Mucosa of descending colon (tissue), 3 donors: ENCODE data around the gene PSMB10. TPM values are rescaled to one million over a fixed set of nuclear protein-coding genes. Genes with fewer than 3 reads are reported as not detected.
"Not testable (repeated sequence)": the region's sequence is repeated elsewhere in the genome, so short reads cannot be mapped to it uniquely, and the experiment has no call there.

Source experiments
- ATAC-seq: fragments of 200-7000 bp; cut with Tn5 transposase; one replicate; pipeline ENCODE4 v1.9.1; 2020; ENCODE audit warnings: mild to moderate bottlenecking, moderate library complexity
- DNase-seq, 3 donors: peaks; one replicate each; pipeline ENCODE4 v3.0.0-alpha.2; 2020
- H3K36me3 ChIP-seq: fragments of 200-600 bp; one replicate; pipeline ENCODE4 v1.8.0; 2021; ENCODE audit warnings: low read depth, mild to moderate bottlenecking
- H3K4me1 ChIP-seq: fragments of 200-600 bp; one replicate; pipeline ENCODE4 v1.8.0; 2021; ENCODE audit warnings: low read depth, mild to moderate bottlenecking
- H3K4me3 ChIP-seq: fragments of 200-600 bp; one replicate; pipeline ENCODE4 v1.8.0; 2021; ENCODE audit warnings: mild to moderate bottlenecking
- H3K9me3 ChIP-seq: fragments of 200-600 bp; one replicate; pipeline ENCODE4 v1.8.0; 2021; ENCODE audit warnings: mild to moderate bottlenecking
- intact Hi-C, 2 donors: fragments of 100-400 bp; cut with DNase I in 1 of 2; cut with micrococcal nuclease in 1 of 2; formaldehyde crosslinking; loops; one replicate each; pipeline versions ENCODE4 v1.11.0 to v1.11.1; 2022; cut with DNase I, micrococcal nuclease
- total RNA-seq, 3 donors: library from RNA; stranded (reverse); fragmentation: NEBNext Ultra II Directional in 2 of 3; extraction: Animal tissue kit (Norgen Biotek cat#: 25700) in 2 of 3; gene quantifications; one replicate each; pipeline versions ENCODE4 v1.2.1 to v1.2.4, GENCODE V29; 2021 to 2023
- TF ChIP-seq, protein P1 (sequence below): fragments of 200-600 bp; IDR thresholded peaks from one replicate; pipeline ENCODE4 v1.8.0; 2022; ENCODE audit warnings: antibody characterized with exemption, mild to moderate bottlenecking
- donor health status: DM: no; HTN: no; CAD: no; lungs with moderate emphysema.
- donor health status: DM: no; HTN: no; CAD: no.
- donor health status: DM: no; HTN: yes; CAD: no.

The PSMB10 gene
- total RNA-seq, 3 donors from 2014 or later = 96.9 to 175 (median 139) TPM

DNA sequence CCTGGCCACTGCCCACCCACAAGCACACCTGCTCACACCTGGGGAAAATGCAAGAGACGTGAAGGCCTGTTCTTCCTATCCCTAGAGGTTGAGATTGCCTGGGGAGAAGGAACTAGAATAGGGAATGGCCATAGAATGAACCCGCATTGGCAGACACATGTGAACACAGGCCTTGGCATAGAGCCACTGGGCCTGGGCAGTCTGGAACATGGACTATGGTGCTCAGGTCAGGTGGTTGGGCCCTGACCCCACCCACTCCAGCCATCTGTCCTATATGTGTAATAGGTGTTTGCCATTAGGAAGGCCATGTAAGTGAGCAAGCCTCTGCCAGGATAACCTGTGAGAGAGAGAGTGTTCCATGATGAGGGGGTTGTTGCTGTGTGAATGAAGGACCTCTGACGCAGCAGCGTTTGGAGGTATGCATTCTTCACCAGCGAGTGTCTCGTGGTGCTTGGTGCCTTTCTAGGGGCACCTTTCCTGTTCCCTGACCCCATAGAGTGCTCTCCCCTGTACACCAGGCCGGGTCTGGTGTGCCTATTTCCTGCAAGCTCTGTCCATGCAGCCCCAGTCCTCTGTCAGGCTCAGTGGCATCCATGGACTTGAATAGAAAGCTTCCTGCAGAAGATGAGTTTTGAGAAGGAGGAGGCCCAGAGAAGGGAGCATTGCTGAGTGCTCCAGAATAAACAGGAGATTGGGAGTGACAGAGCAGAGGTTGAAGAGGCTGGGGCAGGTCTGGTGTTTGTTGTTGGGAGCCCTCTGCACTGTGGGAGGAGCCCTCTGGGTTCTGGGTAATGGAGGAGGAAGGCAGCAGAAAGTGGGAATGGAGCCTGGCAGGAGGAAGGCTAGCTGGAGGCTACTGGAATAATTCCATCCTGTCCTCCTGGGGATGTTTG lies 20.6 kb downstream of the PSMB10 start:
- TF ChIP-seq, protein P1, sequence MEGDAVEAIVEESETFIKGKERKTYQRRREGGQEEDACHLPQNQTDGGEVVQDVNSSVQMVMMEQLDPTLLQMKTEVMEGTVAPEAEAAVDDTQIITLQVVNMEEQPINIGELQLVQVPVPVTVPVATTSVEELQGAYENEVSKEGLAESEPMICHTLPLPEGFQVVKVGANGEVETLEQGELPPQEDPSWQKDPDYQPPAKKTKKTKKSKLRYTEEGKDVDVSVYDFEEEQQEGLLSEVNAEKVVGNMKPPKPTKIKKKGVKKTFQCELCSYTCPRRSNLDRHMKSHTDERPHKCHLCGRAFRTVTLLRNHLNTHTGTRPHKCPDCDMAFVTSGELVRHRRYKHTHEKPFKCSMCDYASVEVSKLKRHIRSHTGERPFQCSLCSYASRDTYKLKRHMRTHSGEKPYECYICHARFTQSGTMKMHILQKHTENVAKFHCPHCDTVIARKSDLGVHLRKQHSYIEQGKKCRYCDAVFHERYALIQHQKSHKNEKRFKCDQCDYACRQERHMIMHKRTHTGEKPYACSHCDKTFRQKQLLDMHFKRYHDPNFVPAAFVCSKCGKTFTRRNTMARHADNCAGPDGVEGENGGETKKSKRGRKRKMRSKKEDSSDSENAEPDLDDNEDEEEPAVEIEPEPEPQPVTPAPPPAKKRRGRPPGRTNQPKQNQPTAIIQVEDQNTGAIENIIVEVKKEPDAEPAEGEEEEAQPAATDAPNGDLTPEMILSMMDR = no peak
- intact Hi-C loops = no loop called here
- DNase-seq (peak; percentile 56 to 71 (median 59)), ATAC-seq (peak; percentile 89)
- H3K4me3 ChIP-seq = no peak overlapping the region
- no peaks in the 10 kb centered on the region for H3K9me3 ChIP-seq
- no peaks in the 10 kb centered on the region for H3K4me1 ChIP-seq
- no peaks in the 10 kb centered on the region for H3K36me3 ChIP-seq

DNA sequence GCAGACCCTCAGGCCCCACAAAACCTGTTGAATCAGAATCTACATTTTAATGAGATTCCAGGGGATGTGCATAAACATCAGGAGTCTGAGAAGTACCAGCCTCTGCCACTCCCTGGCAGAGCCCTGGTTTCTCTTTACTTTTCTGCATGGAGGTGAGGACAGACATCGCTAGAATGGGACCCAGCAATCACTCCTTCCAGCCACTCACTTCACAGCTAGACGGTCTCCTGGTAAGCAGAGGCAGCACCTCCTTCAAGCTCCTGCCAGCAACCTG lies 21.2 kb downstream of the PSMB10 start:
- ATAC-seq, H3K4me1 ChIP-seq, DNase-seq, H3K9me3 ChIP-seq, intact Hi-C loops, H3K4me3 ChIP-seq, H3K36me3 ChIP-seq: not testable (repeated sequence)

DNA sequence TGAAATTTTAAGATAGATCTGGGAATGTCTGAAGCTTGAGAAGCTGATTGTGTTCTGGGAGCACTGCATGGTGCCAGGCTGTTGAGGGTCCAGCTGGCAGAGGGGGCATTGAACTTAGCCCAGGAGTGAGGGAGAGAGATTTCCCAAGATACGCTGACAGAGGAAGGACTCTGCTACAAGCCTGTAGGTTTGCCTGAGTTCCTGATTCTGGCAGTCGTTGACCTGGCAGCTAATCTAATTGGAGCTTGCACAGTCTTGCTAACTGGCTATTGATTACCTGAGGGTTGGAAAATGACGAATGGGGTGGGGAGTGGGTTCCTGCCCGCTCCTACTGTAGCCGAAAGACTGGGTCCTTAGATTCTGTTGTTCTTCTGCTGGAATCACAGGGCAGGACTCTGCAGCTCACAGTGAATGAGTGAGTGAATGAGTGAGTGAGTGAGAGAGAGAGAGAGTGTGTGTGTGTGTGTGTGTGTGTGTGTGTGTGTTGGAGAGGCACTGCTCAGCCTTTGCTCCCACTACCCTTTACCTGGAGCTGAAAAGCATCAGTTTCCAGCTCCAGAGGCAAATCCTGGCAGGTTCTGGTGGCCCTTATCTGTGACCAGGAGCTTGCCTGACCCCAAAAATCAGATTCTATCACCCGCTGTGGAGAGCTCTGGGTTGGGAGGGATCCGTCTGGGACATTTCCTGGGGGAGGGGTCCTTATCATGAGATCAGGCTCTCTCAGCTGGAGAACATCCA lies 21.7 kb downstream of the PSMB10 start:
- Histone ChIP-seq H3K9me3 (no peaks in the 10 kb centered on the region), H3K4me3 (no peak overlapping the region), H3K4me1 (no peaks in the 10 kb centered on the region), H3K36me3 (no peaks in the 10 kb centered on the region)
- ATAC-seq (no peak), DNase-seq (no peak)
- TF ChIP-seq, protein P1 = no peak
- intact Hi-C loops = no loop called here

DNA sequence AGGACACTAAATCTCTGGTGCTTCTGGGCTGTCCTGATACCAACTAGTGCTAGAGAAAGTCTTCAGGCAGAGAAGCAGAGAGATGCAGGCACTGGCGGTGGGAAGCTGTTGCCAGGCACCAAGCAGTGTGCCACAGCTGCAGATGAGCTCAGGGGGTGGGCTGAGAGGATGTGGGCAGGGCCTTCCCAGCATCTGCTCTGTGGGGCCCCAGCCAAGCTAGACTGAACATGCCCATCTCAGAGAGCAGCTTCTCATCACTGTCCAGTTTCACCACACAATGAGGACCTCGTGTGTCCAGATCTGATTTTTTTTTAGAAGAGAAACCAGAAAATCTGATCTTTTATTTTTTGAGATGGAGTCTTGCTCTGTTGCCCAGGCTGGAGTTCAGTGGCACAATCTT lies 26.5 kb downstream of the PSMB10 start:
- ATAC-seq = peak; percentile 18
- DNase-seq = no peak
- Histone ChIP-seq H3K36me3 (no peaks in the 10 kb centered on the region), H3K9me3 (no peaks in the 10 kb centered on the region), H3K4me3 (no peak overlapping the region), H3K4me1 (no peaks in the 10 kb centered on the region)
- intact Hi-C loops = no loop called here
- TF ChIP-seq, protein P1 = no peak

DNA sequence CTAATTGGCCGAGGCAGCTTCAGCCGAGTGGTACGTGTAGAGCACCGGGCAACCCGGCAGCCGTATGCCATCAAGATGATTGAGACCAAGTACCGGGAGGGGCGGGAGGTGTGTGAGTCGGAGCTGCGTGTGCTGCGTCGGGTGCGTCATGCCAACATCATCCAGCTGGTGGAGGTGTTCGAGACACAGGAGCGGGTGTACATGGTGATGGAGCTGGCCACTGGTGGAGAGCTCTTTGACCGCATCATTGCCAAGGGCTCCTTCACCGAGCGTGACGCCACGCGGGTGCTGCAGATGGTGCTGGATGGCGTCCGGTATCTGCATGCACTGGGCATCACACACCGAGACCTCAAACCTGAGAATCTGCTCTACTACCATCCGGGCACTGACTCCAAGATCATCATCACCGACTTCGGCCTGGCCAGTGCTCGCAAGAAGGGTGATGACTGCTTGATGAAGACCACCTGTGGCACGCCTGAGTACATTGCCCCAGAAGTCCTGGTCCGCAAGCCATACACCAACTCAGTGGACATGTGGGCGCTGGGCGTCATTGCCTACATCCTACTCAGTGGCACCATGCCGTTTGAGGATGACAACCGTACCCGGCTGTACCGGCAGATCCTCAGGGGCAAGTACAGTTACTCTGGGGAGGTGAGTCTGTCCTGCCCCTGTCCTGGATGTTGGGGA lies 27.5 kb downstream of the PSMB10 start:
- no peak for DNase-seq
- intact Hi-C loops = no loop called here
- no peak overlapping the region for H3K4me3 ChIP-seq
- no peaks in the 10 kb centered on the region for H3K4me1 ChIP-seq
- H3K9me3 ChIP-seq = no peaks in the 10 kb centered on the region
- no peaks in the 10 kb centered on the region for H3K36me3 ChIP-seq
- no peak for ATAC-seq
- TF ChIP-seq, protein P1 = no peak
